Measurements from ENCODE around the gene IGF2BP2.

Gene IGF2BP2

DNA sequence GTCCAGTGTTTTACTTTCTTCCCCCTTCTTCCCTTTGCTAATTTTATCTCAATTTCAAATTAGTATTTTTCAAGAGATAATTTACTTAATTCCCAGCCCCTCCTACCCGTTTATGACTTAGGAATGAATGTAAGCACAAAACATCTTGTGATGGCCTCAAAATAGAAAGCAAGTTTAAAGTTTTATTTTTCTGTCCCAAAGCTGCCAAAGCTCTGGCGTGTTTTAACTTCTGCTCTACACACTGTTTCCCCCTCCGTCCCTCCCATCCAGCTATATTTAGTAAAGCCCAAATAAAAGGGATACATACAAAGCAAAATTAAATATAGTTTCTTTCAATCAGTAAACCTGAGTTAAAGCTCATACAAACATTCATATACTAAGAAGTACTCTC, 59.9 kb downstream of the IGF2BP2 start:
- DNase-seq (ENCODE audit: low spot score) = no peak

DNA sequence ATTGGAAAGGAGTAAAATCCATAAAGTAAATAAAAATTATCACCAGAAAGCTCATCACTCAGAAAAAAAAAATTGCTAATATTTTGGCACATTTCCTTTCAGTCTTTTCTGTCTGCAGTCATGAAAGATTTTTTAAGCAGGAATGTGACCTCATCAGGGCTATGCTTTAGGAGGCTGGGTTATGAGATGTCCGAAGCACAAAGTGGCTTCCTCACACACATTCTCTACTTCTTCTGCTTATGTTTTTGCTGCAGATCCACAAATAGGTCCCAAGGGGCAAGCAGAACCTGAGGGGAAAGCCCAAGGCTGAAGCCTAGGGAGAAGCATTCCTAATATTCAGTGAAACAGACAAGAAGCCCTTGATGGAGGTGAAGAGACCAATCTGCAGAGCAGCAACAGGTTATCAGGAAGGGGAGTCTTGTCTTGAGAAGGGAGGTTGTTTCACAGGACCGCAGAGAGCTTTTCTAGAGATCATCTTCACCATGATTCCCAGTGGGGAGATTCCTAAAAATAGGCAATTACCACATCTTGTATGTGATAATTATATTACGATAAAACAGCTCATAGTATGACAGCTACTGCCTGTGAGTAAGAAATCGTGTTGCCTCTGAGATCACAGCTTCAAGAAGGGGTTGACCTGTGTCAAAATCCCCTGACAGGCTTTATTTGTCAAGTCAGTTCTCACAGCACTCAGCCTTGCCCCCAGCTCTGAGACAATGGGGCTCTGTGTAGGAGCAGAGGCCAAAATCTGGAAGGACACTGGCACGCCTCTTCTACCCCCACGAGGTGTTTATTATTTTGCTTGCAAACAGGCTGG, 60.5 kb downstream of the IGF2BP2 start:
- DNase-seq (ENCODE audit: low spot score) = no peak

DNA sequence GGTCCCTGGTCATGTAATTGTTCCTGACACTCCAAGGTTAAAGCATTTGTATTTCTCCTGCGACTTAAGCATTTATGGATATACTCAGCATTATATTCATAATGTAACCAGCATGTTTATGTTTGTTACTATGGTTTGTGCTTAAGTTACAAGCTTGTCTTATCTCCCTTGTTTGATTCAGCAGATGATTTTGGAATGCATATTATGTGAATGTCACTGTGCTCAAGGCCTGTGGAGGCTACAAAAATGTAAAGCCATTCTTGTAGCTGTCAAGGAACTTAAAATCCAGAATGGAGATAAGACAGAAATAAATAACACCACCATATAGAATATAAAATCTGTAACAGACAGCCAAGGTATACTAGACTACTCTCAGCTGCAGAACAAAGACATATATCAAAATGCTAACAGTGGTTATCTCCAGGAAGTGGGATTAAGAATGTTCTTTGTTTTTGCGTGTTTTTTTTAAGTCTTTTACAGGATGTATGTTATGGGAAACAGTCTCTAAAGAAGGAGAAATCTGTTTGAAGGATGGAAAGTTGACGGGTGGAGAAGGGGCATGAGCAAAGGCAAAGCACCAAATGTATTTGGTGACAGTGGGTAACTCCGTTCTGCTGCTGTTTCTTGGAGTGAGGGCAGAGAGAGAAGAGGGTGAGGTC, 61.4 kb downstream of the IGF2BP2 start:
- no peak for DNase-seq (ENCODE audit: low spot score)

GRCh38 chr3:185760550-185760949, 64.3 kb downstream of the IGF2BP2 start:
- DNase-seq (ENCODE audit: low spot score) = no peak

GRCh38 chr3:185760088-185760487, 64.8 kb downstream of the IGF2BP2 start:
- no peak for DNase-seq (ENCODE audit: low spot score)

DNA sequence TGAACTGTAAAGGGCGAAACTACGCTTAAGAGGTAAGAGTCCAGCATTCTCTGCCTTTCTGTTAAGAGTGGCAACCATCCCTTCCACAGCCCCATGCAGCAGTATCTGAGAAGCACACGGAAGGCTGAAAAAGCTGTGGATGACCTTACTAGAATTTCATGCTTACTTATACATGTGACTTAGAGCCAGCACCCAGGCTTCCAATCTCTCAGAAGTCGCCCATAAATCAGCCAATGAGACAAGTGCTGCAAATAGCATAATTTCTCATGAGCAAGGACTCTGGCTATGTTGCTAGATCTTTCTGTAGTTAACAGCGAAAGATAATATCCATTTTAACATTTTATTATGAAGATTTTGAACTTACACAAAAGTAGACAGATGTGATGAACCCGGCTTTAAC, 65.3 kb downstream of the IGF2BP2 start:
- DNase-seq (ENCODE audit: low spot score) = no peak

- DNase-seq (ENCODE audit: low spot score) = no peak
Measured at GRCh38 chr3:185758912-185759311, 65.9 kb downstream of the IGF2BP2 start.

DNA sequence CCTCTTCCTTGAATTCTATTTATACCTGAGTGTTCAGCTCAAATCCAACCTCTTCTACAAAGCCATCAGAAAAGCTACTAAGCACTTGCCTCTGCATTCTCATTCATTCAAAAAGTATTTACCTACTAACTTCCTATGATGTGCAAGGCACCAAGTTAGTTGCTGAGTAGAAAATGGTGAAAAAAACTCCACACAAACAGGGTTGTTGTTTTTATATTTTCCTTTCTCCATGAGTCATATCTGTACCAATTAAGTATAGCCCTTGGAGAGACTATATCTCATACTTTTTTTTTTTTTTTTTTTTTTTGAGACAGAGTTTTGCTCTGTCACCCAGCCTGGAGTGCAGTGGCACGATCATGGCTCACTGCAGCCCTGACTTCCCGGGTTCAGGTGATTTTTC, 67.7 kb downstream of the IGF2BP2 start:
- DNase-seq (ENCODE audit: low spot score) = no peak

- DNase-seq (ENCODE audit: low spot score) = no peak
Measured at GRCh38 chr3:185756477-185756876, 68.4 kb downstream of the IGF2BP2 start.

- no peak for DNase-seq (ENCODE audit: low spot score)
Measured at GRCh38 chr3:185754920-185755319, 69.9 kb downstream of the IGF2BP2 start.

DNA sequence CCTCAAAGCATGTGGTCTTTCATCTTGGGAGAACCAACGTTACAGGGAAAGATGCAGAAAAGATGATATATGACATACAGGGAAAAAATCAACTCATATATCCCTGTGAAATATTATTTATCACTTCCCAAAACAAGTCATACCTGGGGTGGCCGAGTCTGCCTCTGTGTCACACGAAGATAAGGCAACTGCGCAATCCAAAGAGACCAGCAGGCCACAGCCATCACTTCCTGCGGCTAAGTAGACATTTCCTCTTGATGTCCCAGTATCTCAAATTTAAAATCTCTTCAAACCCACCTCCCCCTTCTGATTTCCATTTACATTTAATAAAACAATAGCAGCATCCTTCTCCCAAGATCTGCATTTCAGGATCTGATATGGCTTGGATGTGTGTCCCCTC, 71.5 kb downstream of the IGF2BP2 start:
- DNase-seq (ENCODE audit: low spot score) = no peak

- DNase-seq (ENCODE audit: low spot score) = no peak
Measured at GRCh38 chr3:185750702-185751101, 74.1 kb downstream of the IGF2BP2 start.

- DNase-seq (ENCODE audit: low spot score) = no peak
Measured at GRCh38 chr3:185750015-185750414, 74.8 kb downstream of the IGF2BP2 start.

DNA sequence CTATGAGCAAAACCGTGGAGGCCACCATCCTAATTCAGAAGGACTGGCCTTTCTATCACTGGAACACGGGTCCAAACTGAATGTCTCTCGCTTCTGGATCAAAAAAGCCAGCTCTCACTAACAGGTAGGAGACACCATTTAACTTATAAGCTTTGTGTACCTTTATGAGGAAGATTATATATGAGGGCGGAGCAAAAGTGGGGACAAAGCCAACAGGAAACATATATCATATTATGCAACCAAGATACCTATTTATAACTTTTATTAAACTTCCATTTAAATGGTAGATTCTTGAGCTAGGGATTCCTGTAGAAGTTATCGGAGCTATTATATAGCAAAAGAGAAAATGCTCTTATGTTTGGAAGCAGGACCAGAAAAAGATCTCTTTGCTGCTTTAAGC, 78.4 kb downstream of the IGF2BP2 start:
- DNase-seq (ENCODE audit: low spot score) = no peak

DNA sequence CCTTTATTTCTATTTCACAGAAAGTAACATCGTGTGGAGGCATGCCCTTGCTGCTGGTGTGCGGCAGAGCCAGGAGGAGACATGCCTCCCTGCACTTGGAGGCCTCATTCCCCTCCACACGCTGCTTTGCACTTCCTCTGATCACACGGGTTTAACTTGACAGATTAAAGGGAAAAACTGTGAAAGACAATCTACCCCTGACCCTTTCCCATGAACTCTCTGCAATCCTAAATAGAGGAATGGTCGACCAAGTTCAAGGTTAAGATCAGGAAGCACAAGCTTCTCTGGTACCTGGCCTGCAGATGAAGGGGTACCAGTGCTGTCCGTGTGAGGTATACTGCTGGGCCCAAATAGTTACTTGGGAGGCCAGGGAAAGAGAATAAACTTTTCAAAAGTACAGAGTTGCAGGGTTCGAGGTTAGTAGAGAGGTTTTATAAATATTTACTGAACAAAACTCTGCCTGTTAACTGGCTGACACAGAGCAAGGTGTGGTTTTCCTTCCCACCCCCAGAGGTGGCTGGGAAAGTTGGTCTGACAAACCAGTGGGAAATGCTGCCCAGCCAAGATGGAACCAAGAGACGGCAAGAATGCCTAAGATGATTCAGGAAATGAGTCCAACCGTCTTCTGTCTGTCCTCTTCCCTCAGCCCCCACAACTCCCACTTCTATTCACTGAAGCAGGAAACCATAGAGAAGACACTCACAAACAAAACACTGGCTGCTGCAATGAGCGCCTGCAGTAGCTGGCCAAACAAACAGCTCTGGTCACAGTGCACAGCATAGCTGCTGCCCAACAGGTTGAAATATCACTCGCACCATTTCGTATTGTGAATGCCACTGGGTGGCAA, 79.6 kb downstream of the IGF2BP2 start:
- DNase-seq (ENCODE audit: low spot score) = no peak

GRCh38 chr3:185741586-185741985, 83.3 kb downstream of the IGF2BP2 start:
- no peak for DNase-seq (ENCODE audit: low spot score)

DNA sequence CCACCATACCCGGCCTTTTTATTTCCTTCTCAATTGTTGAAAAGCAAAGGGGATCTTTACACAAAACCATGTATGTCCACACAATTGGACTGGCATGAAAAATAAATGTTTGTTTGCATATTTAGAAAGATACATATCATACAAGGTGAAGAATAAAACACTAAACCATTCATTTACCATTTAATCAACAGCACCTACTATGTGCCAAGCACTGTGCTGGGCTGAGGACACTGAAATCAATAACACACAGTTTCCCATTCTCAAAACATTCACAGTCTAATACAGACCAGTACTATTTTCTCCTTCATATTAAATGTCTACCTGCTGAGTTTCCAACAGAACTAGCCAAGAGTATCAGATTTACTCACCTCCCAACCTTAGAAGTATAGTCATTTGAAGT, 84.7 kb downstream of the IGF2BP2 start:
- no peak for DNase-seq (ENCODE audit: low spot score)

- no peak for DNase-seq (ENCODE audit: low spot score)
Measured at GRCh38 chr3:185739264-185739701, 85.6 kb downstream of the IGF2BP2 start.

DNA sequence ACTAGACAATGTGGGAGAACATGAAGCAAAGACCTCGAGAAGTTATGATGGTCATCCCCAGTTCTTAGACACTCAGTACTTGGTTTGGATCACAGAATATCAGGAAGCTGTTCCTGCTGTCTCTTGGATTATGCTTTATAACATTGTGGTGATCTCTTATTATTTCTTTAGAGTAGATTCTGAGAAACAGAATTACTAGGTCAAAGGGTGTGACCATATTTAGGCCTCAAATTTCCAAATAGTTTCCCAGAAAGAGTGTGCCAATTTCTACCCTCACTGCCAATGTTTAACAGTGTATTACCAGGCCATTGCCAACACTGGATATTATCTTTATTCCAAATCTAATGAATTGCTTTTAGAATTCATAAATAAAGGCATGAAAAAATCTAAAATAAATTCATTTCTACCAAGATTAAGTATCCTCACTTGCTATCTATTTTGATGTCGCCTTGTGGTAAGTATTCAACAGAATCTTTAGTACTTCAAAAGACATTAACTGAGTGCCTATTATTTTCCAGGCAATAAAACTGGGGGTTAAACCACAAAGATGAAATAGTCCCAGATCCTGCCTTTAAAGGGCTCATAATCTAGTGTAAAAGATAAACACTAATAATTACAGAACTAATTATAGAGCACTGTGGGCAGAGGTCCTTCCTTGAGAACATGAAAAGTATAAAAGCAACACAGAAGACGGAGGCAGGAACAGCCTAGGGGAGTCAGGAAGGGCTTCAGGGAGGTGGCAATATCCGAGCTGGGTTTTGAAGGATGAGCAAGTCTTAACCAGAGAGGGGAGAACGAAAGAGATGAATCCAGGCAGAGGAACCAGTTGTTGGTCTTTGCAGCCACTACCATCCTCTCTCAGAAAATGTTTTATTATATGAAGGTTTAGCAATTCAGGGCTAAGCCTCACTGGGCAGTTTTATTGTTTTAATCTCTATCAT, 86.8 kb downstream of the IGF2BP2 start:
- DNase-seq (ENCODE audit: low spot score) = no peak

GRCh38 chr3:185737020-185737419, 87.8 kb downstream of the IGF2BP2 start:
- no peak for DNase-seq (ENCODE audit: low spot score)

DNA sequence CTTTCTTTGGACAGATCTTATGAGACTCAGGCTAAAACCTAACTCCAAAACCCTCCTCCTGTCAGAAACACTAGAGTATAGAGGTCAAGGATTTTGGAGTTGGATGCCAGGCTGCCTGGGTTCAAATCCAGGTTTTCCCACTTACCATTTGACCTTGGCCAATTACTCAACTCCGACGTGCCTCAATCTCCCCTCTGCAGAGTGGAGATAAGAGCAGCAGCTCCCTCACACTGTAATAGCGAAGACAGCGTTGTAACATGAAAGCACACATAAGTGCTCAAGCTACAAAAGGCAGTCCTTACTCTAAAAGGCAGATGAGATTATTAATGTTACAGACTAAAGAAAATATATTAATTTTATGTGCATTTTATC, 90.1 kb downstream of the IGF2BP2 start:
- DNase-seq (ENCODE audit: low spot score) = no peak

All from D341Med (cell line).